SJSA1 (cell line): ENCODE measurements around the gene MUC13. TPM values are rescaled to one million over a fixed set of nuclear protein-coding genes. Genes with fewer than 3 reads are reported as not detected.

Source experiments
- DNase-seq, 2 experiments: peaks; one replicate each; pipeline ENCODE4 v3.0.0-alpha.2; 2015 to 2020; ENCODE audit warnings: low spot score in 2 of 2, low read depth in 1 of 2
- H3K27ac ChIP-seq: fragments of 250-450 bp; sonication (Bioruptor Pico); 2 replicates; pipeline ENCODE4 v1.5.1; 2020; ENCODE audit warnings: mild to moderate bottlenecking, moderate library complexity
- H3K27me3 ChIP-seq: fragments of 250-450 bp; sonication (Bioruptor Pico); replicated peaks from 2 replicates; pipeline ENCODE4 v1.5.1; 2020; ENCODE audit warnings: mild to moderate bottlenecking, moderate library complexity
- H3K36me3 ChIP-seq: fragments of 250-450 bp; sonication (Bioruptor Pico); 2 replicates; pipeline ENCODE4 v1.5.1; 2020; ENCODE audit warnings: mild to moderate bottlenecking
- H3K4me1 ChIP-seq: fragments of 250-450 bp; sonication (Bioruptor Pico); replicated peaks from 2 replicates; pipeline ENCODE4 v1.6.1; 2021; ENCODE audit warnings: mild to moderate bottlenecking
- H3K4me3 ChIP-seq: fragments of 250-450 bp; sonication (Bioruptor Pico); 2 replicates; pipeline ENCODE4 v1.5.1; 2020; ENCODE audit warnings: mild to moderate bottlenecking
- H3K9me3 ChIP-seq: fragments of 250-450 bp; sonication (Bioruptor Pico); replicated peaks from 2 replicates; pipeline ENCODE4 v1.5.1; 2020; ENCODE audit warnings: mild to moderate bottlenecking
- total RNA-seq: library from RNA; depleted of rRNA; stranded (reverse); fragments of >200 nt; shearing (Covaris generic); gene quantifications from 2 replicates; pipeline ENCODE4 v1.2.3, GENCODE V29; 2014

The MUC13 gene
- total RNA-seq, 1 experiment from 2014 or later, result not detected

GRCh38 chr3:124904835-124905492 is 29.6 kb downstream of the MUC13 start:
- no peak for DNase-seq
- Histone ChIP-seq H3K36me3 (no peaks in the 10 kb centered on the region), H3K9me3 (no peaks in the 10 kb centered on the region), H3K27ac (no peak overlapping the region), H3K4me3 (no peak overlapping the region), H3K27me3 (no peaks in the 10 kb centered on the region), H3K4me1 (no peaks in the 10 kb centered on the region)

- Histone ChIP-seq H3K27me3 (no peaks in the 10 kb centered on the region), H3K4me3 (no peak overlapping the region), H3K27ac (no peak overlapping the region), H3K36me3 (no peaks in the 10 kb centered on the region), H3K4me1 (no peaks in the 10 kb centered on the region), H3K9me3 (no peaks in the 10 kb centered on the region)
- no peak for DNase-seq
Observed at GRCh38 chr3:124903896-124904834, 30.4 kb downstream of the MUC13 start.

- Histone ChIP-seq H3K27me3 (no peaks in the 10 kb centered on the region), H3K9me3 (no peaks in the 10 kb centered on the region), H3K36me3 (no peaks in the 10 kb centered on the region), H3K4me3 (no peak overlapping the region), H3K27ac (no peak overlapping the region), H3K4me1 (no peaks in the 10 kb centered on the region)
- no peak for DNase-seq
Observed at GRCh38 chr3:124896824-124897526, 37.6 kb downstream of the MUC13 start.

GRCh38 chr3:124895756-124896155 is 38.8 kb downstream of the MUC13 start:
- no peak overlapping the region for H3K27ac ChIP-seq
- H3K4me3 ChIP-seq, result no peak overlapping the region
- no peak for DNase-seq
- no peaks in the 10 kb centered on the region for H3K9me3 ChIP-seq
- no peaks in the 10 kb centered on the region for H3K4me1 ChIP-seq
- H3K36me3 ChIP-seq, result no peaks in the 10 kb centered on the region
- no peaks in the 10 kb centered on the region for H3K27me3 ChIP-seq

- no peaks in the 10 kb centered on the region for H3K9me3 ChIP-seq
- H3K4me1 ChIP-seq, result no peaks in the 10 kb centered on the region
- H3K27me3 ChIP-seq, result no peaks in the 10 kb centered on the region
- H3K4me3 ChIP-seq, result no peak overlapping the region
- H3K36me3 ChIP-seq, result no peaks in the 10 kb centered on the region
- DNase-seq, result no peak
- H3K27ac ChIP-seq, result no peak overlapping the region
Observed at GRCh38 chr3:124893526-124893925, 41.0 kb downstream of the MUC13 start.

GRCh38 chr3:124890573-124891190 is 43.9 kb downstream of the MUC13 start:
- no peak for DNase-seq
- Histone ChIP-seq H3K27me3 (no peaks in the 10 kb centered on the region), H3K36me3 (peaks cover 3% of the 10 kb centered on the region; the same call in 1 of the 2 replicates), H3K4me1 (peaks cover 10% of the 10 kb centered on the region), H3K9me3 (no peaks in the 10 kb centered on the region), H3K27ac (no peak overlapping the region), H3K4me3 (no peak overlapping the region)

GRCh38 chr3:124888482-124889441 is 45.8 kb downstream of the MUC13 start:
- H3K36me3 ChIP-seq, result peaks cover 3% of the 10 kb centered on the region; the same call in 1 of the 2 replicates
- H3K9me3 ChIP-seq, result no peaks in the 10 kb centered on the region
- DNase-seq, result no peak
- peaks cover 26% of the 10 kb centered on the region for H3K4me1 ChIP-seq
- no peak overlapping the region for H3K4me3 ChIP-seq
- no peaks in the 10 kb centered on the region for H3K27me3 ChIP-seq
- no peak overlapping the region for H3K27ac ChIP-seq

GRCh38 chr3:124887932-124888298 is 46.6 kb downstream of the MUC13 start:
- H3K4me1 ChIP-seq, result peaks cover 34% of the 10 kb centered on the region
- peaks cover 3% of the 10 kb centered on the region; the same call in 1 of the 2 replicates for H3K36me3 ChIP-seq
- no peaks in the 10 kb centered on the region for H3K9me3 ChIP-seq
- no peak overlapping the region for H3K4me3 ChIP-seq
- H3K27ac ChIP-seq, result no peak overlapping the region
- DNase-seq, result no peak
- H3K27me3 ChIP-seq, result no peaks in the 10 kb centered on the region

GRCh38 chr3:124887177-124887931 is 47.2 kb downstream of the MUC13 start, which contains the start of gene ITGB5:
ITGB5 (minus strand) TSS chr3:124887365; CDS start chr3:124887000, 365 bp downstream.
- H3K27ac ChIP-seq, result peak within 1 kb of the TSS; percentile 57
- H3K4me3 ChIP-seq, result peak within 1 kb of the TSS; percentile 72
- H3K27me3 ChIP-seq, result no peaks in the 10 kb centered on the region
- peaks cover 40% of the 10 kb centered on the region for H3K4me1 ChIP-seq
- H3K36me3 ChIP-seq, result peaks cover 3% of the 10 kb centered on the region; the same call in 1 of the 2 replicates
- H3K9me3 ChIP-seq, result no peaks in the 10 kb centered on the region
- DNase-seq, result peak; percentile 85

GRCh38 chr3:124886168-124887056 is 48.1 kb downstream of the MUC13 start:
- Histone ChIP-seq H3K27ac (peak overlapping the region; percentile 57), H3K9me3 (no peaks in the 10 kb centered on the region), H3K36me3 (peaks cover 3% of the 10 kb centered on the region; the same call in 1 of the 2 replicates), H3K4me3 (peak overlapping the region; percentile 72), H3K27me3 (no peaks in the 10 kb centered on the region), H3K4me1 (peaks cover 46% of the 10 kb centered on the region)
- DNase-seq, result peak; percentile 57 to 67

- H3K4me1 ChIP-seq, result peaks cover 46% of the 10 kb centered on the region
- H3K27me3 ChIP-seq, result no peaks in the 10 kb centered on the region
- H3K9me3 ChIP-seq, result no peaks in the 10 kb centered on the region
- H3K27ac ChIP-seq, result 0 out of 2 replicates have a peak overlapping the region, but pooled peaks have one; percentile 9
- DNase-seq, result peak; percentile 49 to 53
- H3K4me3 ChIP-seq, result peak overlapping the region; percentile 72
- peaks cover 3% of the 10 kb centered on the region; the same call in 1 of the 2 replicates for H3K36me3 ChIP-seq
Observed at GRCh38 chr3:124885466-124886167, 48.9 kb downstream of the MUC13 start.
